T-cell (primary cell): ENCODE measurements around the gene SERPINF2. TPM values are rescaled to one million over a fixed set of nuclear protein-coding genes. Genes with fewer than 3 reads are reported as not detected.

Source experiments
- ATAC-seq, 4 experiments: fragments of 200-7000 bp in 3 of 4; fragments of 150-1000 bp in 1 of 4; cut with Tn5 transposase; replicated peaks in 1 of 4; 1 replicate in 3 of 4; 2 replicates in 1 of 4; pipeline ENCODE4 v1.10.0; 2021; ENCODE audit warnings: moderate library complexity in 3 of 4, mild to moderate bottlenecking in 2 of 4, moderate number of reproducible peaks in 1 of 4
- CTCF ChIA-PET, 2 donors: fragments of 300-600 bp; sonication (Branson Sonifier 250); formaldehyde crosslinking; loops; one replicate each; lab custom pipeline; 2022; ENCODE audit warnings: antibody characterized with exemption in 2 of 2; lab: Charles Lee
- POLR2A ChIA-PET, 2 donors: fragments of 300-600 bp; sonication (Branson Sonifier 250); formaldehyde crosslinking; loops; one replicate each; lab custom pipeline; 2022; ENCODE audit warnings: antibody characterized with exemption in 2 of 2; lab: Charles Lee
- DNase-seq, 35 experiments: peaks; one replicate each; pipeline versions ENCODE4 v3.0.0 to v3.0.0-alpha.2; 2013 to 2023
- H3K27ac ChIP-seq: one replicate; pipeline ENCODE4 v1.5.1; 2013; ENCODE audit warnings: low read length
- H3K27me3 ChIP-seq, 2 experiments: replicated peaks in 1 of 2; 1 replicate in 1 of 2; 2 replicates in 1 of 2; pipeline versions ENCODE4 v1.6.1 to v1.7.0; 2013; ENCODE audit warnings: low read length in 1 of 2, mixed read lengths in 1 of 2; ENCODE audit not compliant: control insufficient read depth in 2 of 2, insufficient read depth in 2 of 2; ENCODE audit errors: extremely low read depth in 1 of 2
- H3K36me3 ChIP-seq, 2 donors: 1 replicate in 1 of 2; 2 replicates in 1 of 2; pipeline versions ENCODE4 v1.6.1 to v1.7.0; 2013; ENCODE audit warnings: low read length in 1 of 2; ENCODE audit not compliant: control insufficient read depth in 2 of 2, insufficient read depth in 1 of 2; ENCODE audit errors: extremely low read depth in 1 of 2
- H3K4me1 ChIP-seq, 2 experiments: 1 replicate in 1 of 2; 2 replicates in 1 of 2; pipeline versions ENCODE4 v1.6.1 to v1.7.0; 2013; ENCODE audit warnings: low read length in 2 of 2, mixed read lengths in 1 of 2; ENCODE audit not compliant: insufficient read depth in 2 of 2, control insufficient read depth in 1 of 2; ENCODE audit errors: extremely low read depth in 1 of 2
- H3K4me3 ChIP-seq, 2 donors: 1 replicate in 1 of 2; 2 replicates in 1 of 2; pipeline versions ENCODE4 v1.5.1 to v1.7.0; 2013; ENCODE audit warnings: mild to moderate bottlenecking in 2 of 2, low read length in 1 of 2, moderate library complexity in 1 of 2; ENCODE audit not compliant: control insufficient read depth in 1 of 2; ENCODE audit errors: extremely low read depth in 1 of 2
- H3K9me3 ChIP-seq: 2 replicates; pipeline ENCODE4 v1.7.0; 2013
- H3K27ac Mint-ChIP-seq, 2 donors: one replicate each; pipeline ENCODE4 v1.8.0; 2020 to 2021; ENCODE audit warnings: mild to moderate bottlenecking in 2 of 2, mixed read lengths in 2 of 2
- H3K27me3 Mint-ChIP-seq, 2 donors: one replicate each; pipeline ENCODE4 v1.8.0; 2021 to 2022; ENCODE audit warnings: mixed read lengths in 2 of 2
- H3K36me3 Mint-ChIP-seq: one replicate; pipeline ENCODE4 v1.8.0; 2021; ENCODE audit warnings: mixed read lengths
- H3K4me1 Mint-ChIP-seq, 3 donors: one replicate each; pipeline ENCODE4 v1.8.0; 2020 to 2022; ENCODE audit warnings: mixed read lengths in 3 of 3, mild to moderate bottlenecking in 1 of 3
- H3K4me3 Mint-ChIP-seq, 3 donors: one replicate each; pipeline ENCODE4 v1.8.0; 2020 to 2022; ENCODE audit warnings: mild to moderate bottlenecking in 3 of 3, mixed read lengths in 3 of 3, moderate library complexity in 3 of 3
- H3K9me3 Mint-ChIP-seq, 3 donors: one replicate each; pipeline ENCODE4 v1.8.0; 2020 to 2022; ENCODE audit warnings: mixed read lengths in 3 of 3
- WGBS: methylation state at CpG from one replicate; pipeline ENCODE4 v1.1.5; 2013; ENCODE audit warnings: missing lambda C conversion rate; ENCODE audit not compliant: insufficient coverage; 5-methylcytosine and 5-hydroxymethylcytosine counted together
- total RNA-seq, 35 experiments: library from RNA in 6 of 35; stranded (reverse) in 6 of 35; fragments of 120-200 nt in 1 of 35; gene quantifications; one replicate each; pipeline versions ENCODE4 v1.2.1 to v1.2.4 and lab custom pipeline; 2013 to 2026

SERPINF2 gene
- total RNA-seq, 5 donors from 2014 or later (not counting 1 experiment from before 2014, with no cell fraction given), result 0.86 to 2.9 (median 1.4) TPM

- ATAC-seq (peak in 1 of 4 experiments; percentile 17), DNase-seq (peak in 2 of 35 experiments; percentile 28 to 38)
- H3K4me1 Mint-ChIP-seq, result peaks cover 19 to 43% (median 25%) of the 10 kb centered on the region in 3 donors
- Histone ChIP-seq H3K4me1 (peaks cover 14 to 59% of the 10 kb centered on the region in 2 experiments), H3K4me3 (peak overlapping the region; percentile 53 to 67), H3K36me3 (peaks cover 0 to 12% of the 10 kb centered on the region in 2 donors), H3K9me3 (no peaks in the 10 kb centered on the region), H3K27ac (peak overlapping the region; percentile 23), H3K27me3 (peaks cover 4 to 61% of the 10 kb centered on the region in 2 experiments)
- POLR2A ChIA-PET, result no interaction called here
- H3K27me3 Mint-ChIP-seq, result peaks cover 0 to 18% of the 10 kb centered on the region in 2 donors
- peak overlapping the region; percentile 66 to 67 for H3K27ac Mint-ChIP-seq
- WGBS, result 33% methylated on average over 3 of the region's 14 CpGs
- H3K9me3 Mint-ChIP-seq, result no peaks in the 10 kb centered on the region
- peaks cover 10% of the 10 kb centered on the region for H3K36me3 Mint-ChIP-seq
- CTCF ChIA-PET, result no interaction called here
- H3K4me3 Mint-ChIP-seq, result peak overlapping the region; percentile 64 to 77 (median 68)
Observed at GRCh38 chr17:1710807-1711553, 31.7 kb upstream of the SERPINF2 start.

- Mint-ChIP-seq H3K27me3 (peaks cover 0 to 16% of the 10 kb centered on the region in 2 donors), H3K4me1 (peaks cover 27 to 47% (median 28%) of the 10 kb centered on the region in 3 donors), H3K4me3 (peak overlapping the region in 1 of 3 donors; percentile 77), H3K36me3 (peaks cover 10% of the 10 kb centered on the region), H3K9me3 (no peaks in the 10 kb centered on the region), H3K27ac (peak overlapping the region in 1 of 2 donors; percentile 24)
- ChIA-PET POLR2A (interaction anchor here in 1 of 2 donors (0.6 kb wide), 1 partner anchor 101 kb away, joined by 3 read pairs; no protein-coding TSS in a partner anchor), CTCF (no interaction called here)
- no CpG with 5 or more reads among the region's 4 CpGs for WGBS
- Histone ChIP-seq H3K4me1 (peaks cover 16 to 63% of the 10 kb centered on the region in 2 experiments), H3K27ac (no peak overlapping the region), H3K4me3 (no peak overlapping the region), H3K36me3 (peaks cover 0 to 12% of the 10 kb centered on the region in 2 donors), H3K27me3 (peaks cover 4 to 60% of the 10 kb centered on the region in 2 experiments), H3K9me3 (no peaks in the 10 kb centered on the region)
- DNase-seq, result no peak
- no peak for ATAC-seq
Observed at GRCh38 chr17:1711804-1712203, 30.9 kb upstream of the SERPINF2 start.

- peaks cover 0 to 12% of the 10 kb centered on the region in 2 donors for H3K36me3 ChIP-seq
- Mint-ChIP-seq H3K36me3 (peaks cover 10% of the 10 kb centered on the region), H3K4me3 (no peak overlapping the region), H3K27ac (no peak overlapping the region), H3K27me3 (peaks cover 0 to 14% of the 10 kb centered on the region in 2 donors), H3K4me1 (peaks cover 32 to 49% (median 32%) of the 10 kb centered on the region in 3 donors), H3K9me3 (no peaks in the 10 kb centered on the region)
- H3K4me1 ChIP-seq, result peaks cover 18 to 67% of the 10 kb centered on the region in 2 experiments
- 96% methylated on average over 6 of the region's 8 CpGs for WGBS
- DNase-seq (no peak), ATAC-seq (no peak)
- H3K9me3 ChIP-seq, result no peaks in the 10 kb centered on the region
- H3K4me3 ChIP-seq, result no peak overlapping the region
- ChIA-PET CTCF (no interaction called here), POLR2A (interaction anchor here in 1 of 2 donors (0.6 kb wide), 1 partner anchor 102 kb away, joined by 3 read pairs; no protein-coding TSS in a partner anchor)
- no peak overlapping the region for H3K27ac ChIP-seq
- H3K27me3 ChIP-seq, result peaks cover 4 to 60% of the 10 kb centered on the region in 2 experiments
Observed at GRCh38 chr17:1712271-1712670, 30.4 kb upstream of the SERPINF2 start.

GRCh38 chr17:1713160-1713877, 29.4 kb upstream of the SERPINF2 start:
- peaks cover 10% of the 10 kb centered on the region for H3K36me3 Mint-ChIP-seq
- H3K9me3 ChIP-seq, result no peaks in the 10 kb centered on the region
- H3K4me3 ChIP-seq, result no peak overlapping the region
- ChIA-PET CTCF (no interaction called here), POLR2A (no interaction called here)
- no peak for DNase-seq
- peaks cover 0 to 12% of the 10 kb centered on the region in 2 donors for H3K36me3 ChIP-seq
- ATAC-seq, result no peak
- peaks cover 23 to 67% of the 10 kb centered on the region in 2 experiments for H3K4me1 ChIP-seq
- peaks cover 0 to 8% of the 10 kb centered on the region in 2 donors for H3K27me3 Mint-ChIP-seq
- 89% methylated on average over 3 of the region's 10 CpGs for WGBS
- no peak overlapping the region for H3K27ac ChIP-seq
- H3K4me1 Mint-ChIP-seq, result peaks cover 39 to 48% (median 42%) of the 10 kb centered on the region in 3 donors
- peak overlapping the region in 2 of 3 donors; percentile 28 to 97 for H3K4me3 Mint-ChIP-seq
- H3K27ac Mint-ChIP-seq, result no peak overlapping the region
- H3K27me3 ChIP-seq, result peaks cover 0 to 51% of the 10 kb centered on the region in 2 experiments
- no peaks in the 10 kb centered on the region for H3K9me3 Mint-ChIP-seq

GRCh38 chr17:1713878-1714426, 28.7 kb upstream of the SERPINF2 start:
- peaks cover 0 to 45% of the 10 kb centered on the region in 2 experiments for H3K27me3 ChIP-seq
- Mint-ChIP-seq H3K4me3 (peak overlapping the region; percentile 60 to 97 (median 75)), H3K4me1 (peaks cover 37 to 45% (median 45%) of the 10 kb centered on the region in 3 donors), H3K27ac (peak overlapping the region in 1 of 2 donors; percentile 63), H3K9me3 (no peaks in the 10 kb centered on the region), H3K27me3 (peaks cover 0 to 5% of the 10 kb centered on the region in 2 donors), H3K36me3 (peaks cover 10% of the 10 kb centered on the region)
- peaks cover 23 to 64% of the 10 kb centered on the region in 2 experiments for H3K4me1 ChIP-seq
- peaks cover 0 to 12% of the 10 kb centered on the region in 2 donors for H3K36me3 ChIP-seq
- no peak for DNase-seq
- ChIA-PET POLR2A (no interaction called here), CTCF (no interaction called here)
- WGBS, result 67% methylated on average over 9 of the region's 11 CpGs
- H3K4me3 ChIP-seq, result no peak overlapping the region
- no peaks in the 10 kb centered on the region for H3K9me3 ChIP-seq
- no peak for ATAC-seq
- H3K27ac ChIP-seq, result no peak overlapping the region
